ENCODE data around the gene HNF4A.

- no peak for TF ChIP-seq EZH2 (IDR thresholded peaks at IDR 0.05; ENCODE audit: low read depth)
- no peak for TF ChIP-seq CTCF (conservative IDR thresholded peaks at IDR 0.05)
These were observed 56.4 kb downstream of the HNF4A start for GRCh38 chr20:44411757-44412401.

Data from PC-9 (cell line).